Activated gamma-delta T cell treated with Interleukin-2 at 50 U/mL for 16 hours (primary cell): ENCODE results near the gene ZNF462.

Experiments
- DNase-seq: peaks from one replicate; pipeline ENCODE4 v3.0.0-alpha.2; 2020

ZNF462 gene

GRCh38 chr9:106929471-106930177, 66.7 kb downstream of the ZNF462 start:
- DNase-seq: no peak

- no peak for DNase-seq
Measured at GRCh38 chr9:106930477-106930876, 67.5 kb downstream of the ZNF462 start.

- DNase-seq: no peak
Measured at GRCh38 chr9:106931466-106931865, 68.5 kb downstream of the ZNF462 start.

GRCh38 chr9:106932178-106932577, 69.2 kb downstream of the ZNF462 start:
- no peak for DNase-seq

GRCh38 chr9:106932675-106933074, 69.7 kb downstream of the ZNF462 start:
- DNase-seq: no peak

GRCh38 chr9:106933470-106933869, 70.5 kb downstream of the ZNF462 start:
- no peak for DNase-seq

GRCh38 chr9:106934442-106935238, 71.7 kb downstream of the ZNF462 start:
- no peak for DNase-seq

- no peak for DNase-seq
Measured at GRCh38 chr9:106936680-106937079, 73.7 kb downstream of the ZNF462 start.

GRCh38 chr9:106941916-106942315, 79.0 kb downstream of the ZNF462 start:
- DNase-seq: no peak

GRCh38 chr9:106945727-106946660, 83.0 kb downstream of the ZNF462 start:
- no peak for DNase-seq

- DNase-seq: no peak
Measured at GRCh38 chr9:106947106-106947900, 84.3 kb downstream of the ZNF462 start.

- DNase-seq: no peak
Measured at GRCh38 chr9:106953174-106953573, 90.2 kb downstream of the ZNF462 start.

GRCh38 chr9:106954558-106954957, 91.6 kb downstream of the ZNF462 start:
- no peak for DNase-seq

- DNase-seq: no peak
Measured at GRCh38 chr9:106954974-106955850, 92.2 kb downstream of the ZNF462 start.

GRCh38 chr9:106956971-106957370, 94.0 kb downstream of the ZNF462 start:
- DNase-seq: no peak

- DNase-seq: no peak
Measured at GRCh38 chr9:106958955-106959657, 96.1 kb downstream of the ZNF462 start.

GRCh38 chr9:106960258-106960657, 97.3 kb downstream of the ZNF462 start:
- no peak for DNase-seq

GRCh38 chr9:106961623-106962022, 98.7 kb downstream of the ZNF462 start:
- DNase-seq: no peak

- no peak for DNase-seq
Measured at GRCh38 chr9:106962122-106962521, 99.2 kb downstream of the ZNF462 start.

GRCh38 chr9:106962615-106963363, 99.8 kb downstream of the ZNF462 start:
- DNase-seq: no peak
